ENCODE results near the gene POLR3G. TPM values are rescaled to one million over a fixed set of nuclear protein-coding genes. Genes with fewer than 3 reads are reported as not detected.

POLR3G gene
- total and polyA plus RNA-seq, 2 experiments from 2014 or later, result 0.79 to 3.5 TPM

GRCh38 chr5:90553711-90554110, 79.0 kb downstream of the POLR3G start:
- Histone ChIP-seq H3K9me3 (ENCODE audit: low read depth) (no peaks in the 10 kb centered on the region), H3K27ac (no peak overlapping the region), H3K36me3 (replicated peaks; ENCODE audit: insufficient read depth, low read depth) (no peaks in the 10 kb centered on the region), H3K79me2 (no peaks in the 10 kb centered on the region), H4K20me1 (ENCODE audit: insufficient read depth, poor library complexity, severe bottlenecking) (no peaks in the 10 kb centered on the region), H3K4me3 (no peak overlapping the region), H3K4me2 (no peak overlapping the region), H3K4me1 (ENCODE audit: insufficient read depth) (no peaks in the 10 kb centered on the region), H2AFZ (no peak overlapping the region), H3K9me2 (replicated peaks; ENCODE audit: insufficient read depth) (no peaks in the 10 kb centered on the region), H3K27me3 (peaks cover 10% of the 10 kb centered on the region)
- no peak for TF ChIP-seq CTCF (IDR thresholded peaks at IDR 0.05; ENCODE audit: poor library complexity)
- TF ChIP-seq EZH2phosphoT487 (IDR thresholded peaks at IDR 0.05; ENCODE audit: low read depth, severe bottlenecking, unreplicated experiment), result no peak
- TF ChIP-seq EZH2 (IDR thresholded peaks at IDR 0.05; ENCODE audit: borderline replicate concordance), result no peak
- DNase-seq (ENCODE audit: low spot score), result no peak

GRCh38 chr5:90554358-90555006, 79.8 kb downstream of the POLR3G start:
- TF ChIP-seq EZH2phosphoT487 (IDR thresholded peaks at IDR 0.05; ENCODE audit: low read depth, severe bottlenecking, unreplicated experiment), result no peak
- no peak for TF ChIP-seq CTCF (IDR thresholded peaks at IDR 0.05; ENCODE audit: poor library complexity)
- no peak for TF ChIP-seq EZH2 (IDR thresholded peaks at IDR 0.05; ENCODE audit: borderline replicate concordance)
- WGBS (ENCODE audit: low lambda C conversion rate, missing lambda C conversion rate), result 63% methylated on average over 4 of the region's 4 CpGs
- peaks cover 10% of the 10 kb centered on the region for H3K27me3 ChIP-seq

GRCh38 chr5:90555666-90556065, 81.0 kb downstream of the POLR3G start:
- no peaks in the 10 kb centered on the region for H3K4me1 ChIP-seq (ENCODE audit: insufficient read depth)
- H3K27ac ChIP-seq, result no peak overlapping the region
- no peaks in the 10 kb centered on the region for H3K79me2 ChIP-seq
- no peak for DNase-seq (ENCODE audit: low spot score)
- no peaks in the 10 kb centered on the region for H3K9me3 ChIP-seq (ENCODE audit: low read depth)
- H3K27me3 ChIP-seq, result peaks cover 10% of the 10 kb centered on the region
- H4K20me1 ChIP-seq (ENCODE audit: insufficient read depth, poor library complexity, severe bottlenecking), result no peaks in the 10 kb centered on the region
- no peaks in the 10 kb centered on the region for H3K9me2 ChIP-seq (replicated peaks; ENCODE audit: insufficient read depth)
- no peak for TF ChIP-seq CTCF (IDR thresholded peaks at IDR 0.05; ENCODE audit: poor library complexity)
- no peak for TF ChIP-seq EZH2phosphoT487 (IDR thresholded peaks at IDR 0.05; ENCODE audit: low read depth, severe bottlenecking, unreplicated experiment)
- TF ChIP-seq EZH2 (IDR thresholded peaks at IDR 0.05; ENCODE audit: borderline replicate concordance), result no peak
- H3K36me3 ChIP-seq (replicated peaks; ENCODE audit: insufficient read depth, low read depth), result no peaks in the 10 kb centered on the region
- H2AFZ ChIP-seq, result no peak overlapping the region
- no peak overlapping the region for H3K4me3 ChIP-seq
- no peak overlapping the region for H3K4me2 ChIP-seq

More at GRCh38 chr5:90554358-90555006, 79.8 kb downstream of the POLR3G start:
- H3K9me3 ChIP-seq (ENCODE audit: low read depth), result no peaks in the 10 kb centered on the region
- no peaks in the 10 kb centered on the region for H4K20me1 ChIP-seq (ENCODE audit: insufficient read depth, poor library complexity, severe bottlenecking)
- H3K4me2 ChIP-seq, result no peak overlapping the region
- H3K9me2 ChIP-seq (replicated peaks; ENCODE audit: insufficient read depth), result no peaks in the 10 kb centered on the region
- H3K4me3 ChIP-seq, result no peak overlapping the region
- no peak overlapping the region for H3K27ac ChIP-seq
- no peaks in the 10 kb centered on the region for H3K4me1 ChIP-seq (ENCODE audit: insufficient read depth)
- H2AFZ ChIP-seq, result no peak overlapping the region
- no peaks in the 10 kb centered on the region for H3K79me2 ChIP-seq
- DNase-seq (ENCODE audit: low spot score), result no peak
- H3K36me3 ChIP-seq (replicated peaks; ENCODE audit: insufficient read depth, low read depth), result no peaks in the 10 kb centered on the region

Measured in hepatocyte (in vitro differentiated cells).